H1 (cell line): Measurements from ENCODE around the gene FCGR2B. TPM values are rescaled to one million over a fixed set of nuclear protein-coding genes. Genes with fewer than 3 reads are reported as not detected.
"Not testable (repeated sequence)": the region's sequence is repeated elsewhere in the genome, so short reads cannot be mapped to it uniquely, and the experiment has no call there.

ENCODE experiments used
- CTCF ChIA-PET: fragments of 300-600 bp; sonication (Branson Sonifier 250); formaldehyde crosslinking; loops from one replicate; lab custom pipeline; 2021; ENCODE audit not compliant: partially characterized antibody; lab: Charles Lee
- POLR2A ChIA-PET: fragments of 300-600 bp; sonication (Branson Sonifier 250); formaldehyde crosslinking; loops from one replicate; lab custom pipeline; 2021; ENCODE audit warnings: inconsistent platforms; ENCODE audit not compliant: partially characterized antibody; lab: Charles Lee
- DNase-seq, 2 experiments: peaks; one replicate each; pipeline versions ENCODE4 v3.0.0 to v3.0.0-alpha.2; 2010 to 2022; ENCODE audit warnings: low spot score in 2 of 2, low read depth in 1 of 2, mixed read lengths in 1 of 2
- FAIRE-seq: peaks from 2 replicates; lab custom pipeline; 2011; peaks lifted over from hg19 to GRCh38; lab: Jason Lieb, UNC
- H2AFZ ChIP-seq: 2 replicates; pipeline ENCODE4 v1.8.1; 2012; ENCODE audit warnings: low read length, inconsistent platforms
- H2AK5ac ChIP-seq: 2 replicates; pipeline ENCODE4 v1.6.1; 2013; ENCODE audit warnings: low read depth, low read length
- H2BK120ac ChIP-seq: replicated peaks from 2 replicates; pipeline ENCODE3; 2013; ENCODE audit warnings: low read depth, low read length, inconsistent platforms
- H2BK12ac ChIP-seq: 2 replicates; pipeline ENCODE4 v1.6.1; 2013; ENCODE audit warnings: low read depth, low read length
- H2BK15ac ChIP-seq: 2 replicates; pipeline ENCODE4 v1.6.1; 2013; ENCODE audit warnings: low read length
- H2BK20ac ChIP-seq: 2 replicates; pipeline ENCODE4 v1.6.1; 2013; ENCODE audit warnings: low read length
- H2BK5ac ChIP-seq: 2 replicates; pipeline ENCODE4 v1.6.1; 2013; ENCODE audit warnings: low read depth, low read length
- H3K14ac ChIP-seq: 2 replicates; pipeline ENCODE4 v1.6.1; 2013; ENCODE audit warnings: inconsistent platforms; ENCODE audit not compliant: insufficient read length
- H3K18ac ChIP-seq: 2 replicates; pipeline ENCODE4 v1.6.1; 2013; ENCODE audit warnings: low read length; ENCODE audit errors: extremely low read depth
- H3K23ac ChIP-seq: 2 replicates; pipeline ENCODE4 v1.6.1; 2013; ENCODE audit warnings: inconsistent platforms; ENCODE audit not compliant: insufficient read length
- H3K23me2 ChIP-seq: 2 replicates; pipeline ENCODE4 v1.6.1; 2013; ENCODE audit warnings: low read depth, low read length
- H3K27ac ChIP-seq: 2 replicates; pipeline ENCODE4 v1.6.1; 2011; ENCODE audit warnings: low read depth, low read length, inconsistent platforms
- H3K27me3 ChIP-seq, 4 experiments: replicated peaks in 1 of 4; 1 replicate in 1 of 4; 2 replicates in 3 of 4; pipeline versions ENCODE4 v1.6.1 to v1.8.1; 2011 to 2013; ENCODE audit warnings: low read length in 3 of 4, mild to moderate bottlenecking in 3 of 4, inconsistent platforms in 2 of 4, mixed read lengths in 2 of 4, moderate library complexity in 1 of 4; ENCODE audit not compliant: control insufficient read depth in 3 of 4, insufficient read depth in 3 of 4; ENCODE audit errors: extremely low read depth in 1 of 4
- H3K36me3 ChIP-seq, 4 experiments: 2 replicates each; pipeline versions ENCODE4 v1.6.1 to v1.8.1; 2011 to 2013; ENCODE audit warnings: mild to moderate bottlenecking in 4 of 4, low read length in 3 of 4, moderate library complexity in 2 of 4, control low read depth in 1 of 4, inconsistent platforms in 1 of 4; ENCODE audit not compliant: insufficient read depth in 4 of 4, control insufficient read depth in 2 of 4
- H3K4ac ChIP-seq: replicated peaks from 2 replicates; pipeline ENCODE3; 2013; ENCODE audit warnings: low read length, low read depth, mixed read lengths, inconsistent platforms; ENCODE audit not compliant: insufficient read length
- H3K4me1 ChIP-seq, 4 experiments: replicated peaks in 1 of 4; 1 replicate in 1 of 4; 2 replicates in 3 of 4; pipeline versions ENCODE4 v1.6.1 to v1.8.1; 2011 to 2013; ENCODE audit warnings: low read length in 3 of 4, inconsistent platforms in 2 of 4, mixed read lengths in 1 of 4; ENCODE audit not compliant: insufficient read depth in 4 of 4, control insufficient read depth in 3 of 4
- H3K4me2 ChIP-seq, 2 experiments: 2 replicates each; pipeline versions ENCODE4 v1.6.1 to v1.8.1; 2011 to 2013; ENCODE audit warnings: low read depth in 2 of 2, low read length in 2 of 2, control low read depth in 1 of 2, inconsistent platforms in 1 of 2, mild to moderate bottlenecking in 1 of 2; ENCODE audit not compliant: insufficient read depth in 1 of 2
- H3K4me3 ChIP-seq, 4 experiments: fragments of 200-600, 300-600 bp in 1 of 4; sonication (generic), shearing (Covaris generic), sonication (Bioruptor Twin) in 1 of 4; 2 replicates each; pipeline versions ENCODE4 v1.5.1 to v1.8.1; 2011 to 2016; ENCODE audit warnings: low read length in 4 of 4, low read depth in 3 of 4, control low read depth in 2 of 4, inconsistent platforms in 2 of 4, mild to moderate bottlenecking in 2 of 4, mixed read lengths in 1 of 4, moderate library complexity in 1 of 4; ENCODE audit not compliant: insufficient read depth in 2 of 4; ENCODE audit errors: extremely low read depth in 1 of 4
- H3K56ac ChIP-seq: replicated peaks from 2 replicates; pipeline ENCODE3; 2013; ENCODE audit warnings: low read depth, mild to moderate bottlenecking, mixed read lengths, low read length, inconsistent platforms; ENCODE audit not compliant: insufficient read length
- H3K79me1 ChIP-seq: 2 replicates; pipeline ENCODE4 v1.6.1; 2013; ENCODE audit warnings: low read depth, low read length, control low read depth
- H3K79me2 ChIP-seq, 2 experiments: 2 replicates each; pipeline versions ENCODE4 v1.6.1 to v1.8.1; 2012 to 2013; ENCODE audit warnings: low read length in 2 of 2, mild to moderate bottlenecking in 2 of 2, inconsistent platforms in 1 of 2; ENCODE audit not compliant: insufficient read depth in 2 of 2, control insufficient read depth in 1 of 2
- H3K9ac ChIP-seq, 4 experiments: replicated peaks in 1 of 4; 1 replicate in 1 of 4; 2 replicates in 3 of 4; pipeline versions ENCODE4 v1.6.1 to v1.8.1; 2011 to 2013; ENCODE audit warnings: low read depth in 3 of 4, low read length in 3 of 4, control low read depth in 2 of 4, mild to moderate bottlenecking in 2 of 4, moderate library complexity in 2 of 4, inconsistent platforms in 1 of 4; ENCODE audit errors: extremely low read depth in 1 of 4
- H3K9me3 ChIP-seq, 2 experiments: 2 replicates each; pipeline versions ENCODE4 v1.6.1 to v1.8.1; 2012 to 2013; ENCODE audit warnings: mild to moderate bottlenecking in 2 of 2, moderate library complexity in 2 of 2, control low read depth in 1 of 2, inconsistent platforms in 1 of 2, low read depth in 1 of 2, low read length in 1 of 2, mixed read lengths in 1 of 2; ENCODE audit not compliant: insufficient read depth in 2 of 2
- H4K20me1 ChIP-seq, 2 experiments: replicated peaks in 1 of 2; 2 replicates each; pipeline versions ENCODE3 to v1.8.1; 2011 to 2013; ENCODE audit warnings: inconsistent platforms in 2 of 2, low read length in 2 of 2, mild to moderate bottlenecking in 1 of 2; ENCODE audit not compliant: insufficient read depth in 2 of 2, control insufficient read depth in 1 of 2
- H4K5ac ChIP-seq: 2 replicates; pipeline ENCODE4 v1.6.1; 2013; ENCODE audit warnings: low read length, low read depth, mixed read lengths, inconsistent platforms; ENCODE audit not compliant: insufficient read length
- H4K8ac ChIP-seq: 2 replicates; pipeline ENCODE4 v1.8.0; 2013; ENCODE audit warnings: mild to moderate bottlenecking, moderate library complexity, low read length, inconsistent platforms; ENCODE audit not compliant: insufficient read depth; ENCODE audit errors: extremely low read depth
- H4K91ac ChIP-seq: replicated peaks from 2 replicates; pipeline ENCODE3; 2013; ENCODE audit warnings: low read length, mixed read lengths, inconsistent platforms; ENCODE audit not compliant: insufficient read length
- WGBS, 2 experiments: shearing (Covaris generic) in 1 of 2; methylation state at CpG; one replicate each; pipeline versions ENCODE4 v1.1.6 to v1.1.7; 2013 to 2015; ENCODE audit warnings: low lambda C conversion rate in 2 of 2, mixed read lengths in 2 of 2, inconsistent platforms in 1 of 2, low coverage in 1 of 2, missing lambda C conversion rate in 1 of 2; ENCODE audit not compliant: insufficient replicate concordance in 2 of 2, insufficient coverage in 1 of 2, insufficient read length in 1 of 2; ENCODE audit errors: extremely low coverage in 1 of 2, missing lambda C conversion rate in 1 of 2; 5-methylcytosine and 5-hydroxymethylcytosine counted together
- polyA plus RNA-seq, 7 experiments: library from polyadenylated mRNA; depleted of rRNA in 3 of 7; stranded (reverse) in 5 of 7; unstranded in 2 of 7; fragments of >200 nt in 5 of 7; fragments of 200-250 nt in 2 of 7; gene quantifications; 1 replicate in 5 of 7; 2 replicates in 1 of 7; 4 replicates in 1 of 7; pipeline versions ENCODE4 v1.2.1 to v1.2.3, GENCODE V29; 2011 to 2013; ENCODE audit warnings: missing spikeins in 2 of 7, mixed read lengths in 2 of 7
- total RNA-seq: library from RNA; stranded (reverse); fragmentation: NEBNext Ultra II Directional; extraction: Animal tissue kit (Norgen Biotek cat#: 25700); gene quantifications from 2 replicates; pipeline ENCODE4 v1.2.1, GENCODE V29; 2021

Gene FCGR2B
- total and polyA plus RNA-seq, 2 of the 8 experiments (the other 6 are each of a cell fraction or from before 2014, with no cell fraction given): 0.05 TPM; not detected in 1

DNA sequence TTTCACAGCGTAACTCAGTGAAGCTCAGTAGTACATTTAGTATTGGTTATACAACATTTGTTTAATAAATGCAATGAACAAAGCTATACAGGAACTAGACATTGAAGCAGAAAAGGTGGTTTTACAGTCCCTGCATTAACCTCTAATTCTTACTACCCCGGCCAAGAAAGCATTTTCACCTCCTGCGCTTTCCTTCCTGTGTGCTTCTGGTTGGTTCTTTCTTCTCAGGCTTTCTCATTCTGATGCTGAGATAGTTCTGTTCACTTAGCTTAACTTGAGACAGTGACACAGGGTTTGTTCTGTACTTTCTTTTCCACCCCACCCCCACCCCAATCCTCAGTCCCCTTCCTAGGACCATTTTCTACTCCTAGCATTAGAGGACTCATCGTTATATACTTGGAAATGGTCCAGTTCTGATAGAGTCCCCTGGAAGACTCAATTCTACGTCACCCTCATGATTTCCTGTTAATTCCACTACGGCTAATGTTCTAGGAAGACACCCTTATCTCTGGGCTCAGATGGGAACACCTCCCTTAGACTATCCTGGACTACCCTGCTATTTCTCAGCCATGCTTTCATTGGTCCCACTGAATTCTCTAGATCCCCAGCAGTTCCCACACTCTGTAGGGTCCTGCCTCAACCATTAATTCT is 39.4 kb upstream of the FCGR2B start:
- H2BK15ac ChIP-seq, H3K79me2 ChIP-seq, H4K8ac ChIP-seq, H3K36me3 ChIP-seq, H3K56ac ChIP-seq, H3K18ac ChIP-seq, DNase-seq, H3K23ac ChIP-seq, CTCF ChIA-PET, H3K27ac ChIP-seq, H4K5ac ChIP-seq, POLR2A ChIA-PET, H3K4ac ChIP-seq, H3K4me1 ChIP-seq, H3K4me2 ChIP-seq, H3K9ac ChIP-seq, H2BK5ac ChIP-seq, H2BK20ac ChIP-seq, H3K14ac ChIP-seq, H3K79me1 ChIP-seq, H4K91ac ChIP-seq, H2BK12ac ChIP-seq, H2AK5ac ChIP-seq, H2BK120ac ChIP-seq, H3K9me3 ChIP-seq, H2AFZ ChIP-seq, H3K27me3 ChIP-seq, H3K23me2 ChIP-seq, H4K20me1 ChIP-seq, H3K4me3 ChIP-seq: not testable (repeated sequence)
- WGBS, 2 experiments: 70% methylated on average over 5 of the region's 6 CpGs; no CpG with 5 or more reads in 1 of the 2 experiments
- FAIRE-seq: peak; percentile 50

DNA sequence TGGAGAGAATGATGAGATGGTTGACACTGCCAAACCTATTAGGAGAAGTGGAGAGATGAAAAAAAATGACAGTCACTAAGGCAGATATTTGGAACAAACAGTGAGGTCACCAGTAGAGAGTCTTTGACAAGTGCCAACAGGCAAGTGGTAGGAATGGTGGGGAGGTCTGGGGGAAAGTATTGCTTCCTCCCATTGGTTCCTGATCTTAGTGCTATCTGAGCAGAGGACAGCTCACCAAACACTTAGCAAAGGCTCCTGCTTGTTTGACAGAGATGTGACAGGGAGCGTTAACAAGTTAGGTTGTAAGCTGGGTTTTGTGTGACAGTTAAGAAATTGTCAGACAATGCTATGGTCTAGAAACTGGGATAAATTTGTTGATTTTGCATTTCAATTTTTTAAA is 38.3 kb upstream of the FCGR2B start:
- H2AFZ ChIP-seq, H2BK15ac ChIP-seq, H3K4ac ChIP-seq, H2BK12ac ChIP-seq, H4K5ac ChIP-seq, H3K4me1 ChIP-seq, H3K14ac ChIP-seq, H4K20me1 ChIP-seq, H3K23ac ChIP-seq, H3K79me2 ChIP-seq, POLR2A ChIA-PET, H2BK120ac ChIP-seq, CTCF ChIA-PET, H3K4me3 ChIP-seq, H3K18ac ChIP-seq, H3K4me2 ChIP-seq, H2BK20ac ChIP-seq, H2AK5ac ChIP-seq, H3K9ac ChIP-seq, H3K9me3 ChIP-seq, H3K36me3 ChIP-seq, H4K91ac ChIP-seq, H2BK5ac ChIP-seq, H3K27me3 ChIP-seq, DNase-seq, H3K79me1 ChIP-seq, H3K27ac ChIP-seq, H4K8ac ChIP-seq, H3K23me2 ChIP-seq, H3K56ac ChIP-seq: not testable (repeated sequence)
- 89% methylated on average over 1 of the region's 1 CpG; no CpG with 5 or more reads in 1 of the 2 experiments for WGBS, 2 experiments
- peak; percentile 39 for FAIRE-seq
